ENCODE results near the gene INSIG1.

Gene INSIG1

GRCh38 chr7:155267023-155267422 is 30.7 kb upstream of the INSIG1 start:
- DNase-seq, result no peak

- no peak for DNase-seq
Observed at GRCh38 chr7:155267436-155267835, 30.2 kb upstream of the INSIG1 start.

DNA sequence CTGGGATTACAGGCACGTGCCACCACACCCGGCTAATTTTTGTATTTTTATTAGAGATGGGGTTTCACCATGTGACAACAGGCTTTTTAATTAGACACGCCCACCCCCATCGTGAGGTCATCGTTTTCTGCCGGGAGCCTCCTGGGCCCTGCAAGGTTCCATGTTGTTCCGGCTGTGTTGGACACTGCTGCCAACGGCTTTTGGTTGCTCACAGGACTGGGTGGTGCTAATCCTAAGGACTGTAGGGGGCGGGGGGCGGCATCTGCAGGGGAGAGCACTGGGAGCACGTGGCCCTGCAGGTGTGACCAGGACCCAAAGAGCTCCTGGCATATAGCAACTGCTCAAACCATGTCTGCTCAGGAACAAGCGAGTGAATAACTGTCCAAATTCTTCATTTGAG is 29.5 kb upstream of the INSIG1 start:
- DNase-seq, result no peak

DNA sequence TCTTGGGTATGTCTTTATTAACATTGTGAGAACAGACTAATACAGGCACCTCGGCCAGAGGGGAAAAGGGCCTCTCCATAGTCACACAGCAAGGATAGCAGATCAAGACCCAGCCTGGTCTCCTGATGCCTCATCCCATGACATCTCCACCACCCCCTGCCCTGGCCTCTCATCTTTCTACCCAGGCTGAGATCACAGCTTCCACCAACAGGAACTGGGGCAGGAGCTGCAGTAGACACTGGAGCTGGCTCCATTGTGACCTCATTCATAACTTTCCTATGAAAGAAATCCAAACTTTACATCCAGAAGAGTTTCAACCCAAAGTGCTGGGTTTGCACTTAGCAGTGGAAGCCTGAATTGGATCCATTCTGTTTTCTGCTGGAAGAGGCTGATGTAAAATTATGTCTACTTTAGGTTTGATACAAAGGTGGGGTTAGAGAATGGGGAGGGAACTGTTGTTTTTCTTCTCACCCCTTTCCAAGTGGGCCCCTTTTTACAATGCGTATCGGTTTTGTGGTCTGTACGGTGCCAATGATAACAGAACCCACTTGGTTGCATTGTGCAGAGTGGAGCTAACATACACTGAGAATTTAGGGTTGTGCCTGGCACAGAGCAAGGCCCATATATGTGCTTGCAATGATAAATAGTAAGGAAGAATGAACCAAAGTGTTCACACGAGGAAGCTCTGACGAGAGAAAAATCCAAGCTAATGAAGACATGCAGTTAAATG is 28.6 kb upstream of the INSIG1 start:
- no peak for DNase-seq

- DNase-seq, result no peak
Observed at GRCh38 chr7:155269766-155270585, 27.7 kb upstream of the INSIG1 start.

DNA sequence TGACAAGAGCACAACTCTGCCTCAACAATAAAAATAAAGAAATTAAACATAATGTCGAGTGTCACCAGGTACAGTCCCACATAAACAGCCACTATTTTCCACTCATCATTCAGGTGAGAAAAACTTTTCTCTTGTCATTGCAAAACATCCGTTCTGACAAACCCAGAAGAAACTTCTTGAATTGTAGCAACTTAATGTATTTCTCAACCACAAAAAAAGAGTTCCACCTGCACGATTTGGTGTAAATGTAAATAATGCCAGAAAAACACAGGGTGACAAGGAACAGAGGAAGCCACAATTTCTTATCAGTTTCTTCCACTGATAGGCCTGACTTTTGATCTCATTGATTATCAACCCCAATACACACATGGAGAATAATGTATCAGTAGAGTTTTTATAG is 26.8 kb upstream of the INSIG1 start:
- no peak for DNase-seq

GRCh38 chr7:155274633-155275355 is 22.9 kb upstream of the INSIG1 start:
- no peak for DNase-seq

DNA sequence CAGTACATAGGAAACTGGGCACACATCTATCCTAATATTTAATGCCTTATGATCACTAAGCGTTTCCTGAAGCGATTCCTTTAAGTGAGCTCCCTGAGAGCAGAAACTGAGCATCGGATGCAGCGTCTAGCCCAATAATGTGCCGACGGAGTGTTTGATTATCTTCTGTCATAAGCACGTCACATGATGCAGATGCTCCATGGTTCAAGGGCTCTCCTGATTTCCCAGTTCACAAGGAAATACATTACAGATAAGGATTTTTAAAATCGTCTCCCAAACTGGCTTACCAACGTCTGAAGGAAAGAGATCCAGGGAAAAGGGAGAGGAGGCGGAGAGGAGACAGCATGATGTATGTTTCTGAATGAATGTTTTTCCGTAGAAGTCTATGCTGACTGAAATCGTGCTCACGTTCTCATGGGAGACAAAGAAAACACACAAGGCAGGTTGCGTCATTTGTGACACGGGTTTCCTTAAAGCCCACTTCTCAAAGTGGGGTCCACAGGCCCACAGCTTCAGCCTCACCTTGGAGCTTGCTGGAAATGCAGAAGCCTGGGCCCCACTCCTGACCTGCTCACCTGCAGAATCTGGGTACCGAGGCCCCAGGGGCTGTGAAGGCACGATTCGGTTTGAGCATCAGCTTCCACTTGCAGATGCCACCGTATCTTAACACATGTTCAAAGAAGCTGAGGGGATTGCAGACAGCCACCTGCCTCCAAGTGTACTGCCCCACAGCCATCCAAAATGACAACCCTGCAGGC is 21.5 kb upstream of the INSIG1 start:
- DNase-seq, result no peak

GRCh38 chr7:155276800-155277375 is 20.8 kb upstream of the INSIG1 start:
- DNase-seq, result no peak

DNA sequence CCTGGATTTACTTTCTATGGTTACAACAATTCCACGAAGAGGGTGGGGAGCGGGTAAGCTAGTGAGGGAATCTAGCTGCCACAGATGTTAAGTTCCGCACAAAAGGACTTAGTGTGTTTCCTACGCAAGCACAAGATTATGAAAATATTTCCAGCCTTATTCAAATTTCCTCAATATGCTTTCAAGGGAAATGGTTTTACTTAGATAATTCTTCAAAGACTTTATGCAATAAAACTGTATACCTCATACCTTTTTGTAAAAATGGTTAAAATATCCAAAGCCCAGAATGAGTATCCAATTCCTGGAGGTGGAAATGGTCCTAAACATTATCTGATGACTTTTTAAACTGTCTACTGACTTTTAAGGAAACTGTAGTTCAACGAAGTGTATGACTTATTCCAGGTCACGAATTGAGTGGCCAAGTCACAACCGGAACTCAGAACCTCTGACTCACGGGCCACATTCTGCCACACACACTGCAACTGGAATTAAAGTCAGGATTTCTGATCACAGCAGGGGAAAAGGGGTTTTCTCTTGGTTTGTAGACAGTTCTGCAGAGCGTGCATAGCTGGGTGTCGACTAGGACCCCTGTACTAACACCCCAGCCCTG is 20.2 kb upstream of the INSIG1 start:
- no peak for DNase-seq

DNA sequence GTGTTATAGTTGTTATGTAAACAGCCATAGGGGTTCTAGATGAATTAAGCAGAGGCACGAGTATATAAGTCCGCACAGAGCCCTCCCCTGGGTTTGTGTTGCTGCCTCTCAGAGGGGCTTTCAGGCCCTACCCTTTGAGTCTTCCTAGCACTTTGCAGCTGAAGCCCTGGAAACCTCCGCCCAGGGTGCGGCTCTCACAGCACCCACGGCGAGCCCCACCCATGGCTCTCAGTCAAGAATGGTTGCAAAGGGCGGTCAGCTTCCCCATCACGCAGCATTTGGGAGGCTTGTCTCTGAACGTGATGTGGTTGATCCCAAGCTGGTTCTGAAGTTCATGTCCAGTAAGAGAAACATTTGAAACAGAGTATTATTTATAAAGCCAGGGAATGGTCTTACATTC is 18.8 kb upstream of the INSIG1 start:
- no peak for DNase-seq

DNA sequence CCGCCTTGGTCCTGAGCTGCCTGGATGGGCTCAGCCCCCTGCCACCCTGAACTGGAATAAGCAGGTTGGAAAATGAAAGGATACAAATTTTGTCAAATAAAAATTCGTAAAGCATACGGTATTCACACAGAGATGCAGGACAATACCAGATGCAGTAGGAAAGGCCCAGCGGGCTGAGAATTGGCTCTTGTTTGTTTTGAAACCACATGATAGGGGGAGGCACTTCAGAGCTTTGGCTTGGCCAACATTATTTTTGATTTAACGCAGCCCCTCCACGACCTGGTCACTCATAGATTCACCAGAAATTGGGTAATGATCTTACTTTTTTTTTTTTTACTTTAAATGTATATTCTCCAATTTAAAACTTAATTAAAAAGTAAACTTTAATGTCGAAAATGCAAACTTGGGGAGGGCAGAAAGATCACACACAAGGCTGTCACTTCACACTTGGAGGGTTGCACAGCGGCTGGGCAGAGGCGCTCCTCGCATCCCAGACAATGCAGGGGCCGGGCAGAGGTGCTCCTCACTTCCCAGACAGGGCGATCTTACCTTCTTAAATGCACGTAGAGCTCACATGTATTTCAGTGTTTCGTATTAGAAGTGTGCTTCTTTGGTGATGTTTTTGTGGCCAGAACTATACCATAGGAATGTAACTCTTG is 17.8 kb upstream of the INSIG1 start:
- no peak for DNase-seq

- no peak for DNase-seq
Observed at GRCh38 chr7:155280446-155281397, 17.0 kb upstream of the INSIG1 start.

- no peak for DNase-seq
Observed at GRCh38 chr7:155281398-155281969, 16.2 kb upstream of the INSIG1 start.

DNA sequence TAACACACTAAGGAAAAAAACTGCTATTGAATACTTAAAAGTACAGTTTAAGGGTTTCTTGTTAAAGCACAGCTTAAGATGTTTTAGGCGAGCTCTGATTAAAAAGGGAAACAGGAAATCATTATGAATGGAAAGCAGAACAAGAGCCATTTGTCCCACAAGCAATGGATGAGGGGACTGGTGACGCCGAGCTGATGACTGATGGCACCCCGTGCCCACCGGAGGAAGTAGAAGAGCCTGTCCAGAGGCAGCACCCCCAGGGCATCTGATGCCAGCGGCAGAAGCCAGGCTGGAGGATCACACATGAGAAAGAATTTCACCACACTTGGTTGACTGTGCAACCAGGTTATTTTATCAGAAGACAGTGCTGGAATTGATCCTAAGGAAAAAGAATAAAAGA is 15.0 kb upstream of the INSIG1 start:
- no peak for DNase-seq

DNA sequence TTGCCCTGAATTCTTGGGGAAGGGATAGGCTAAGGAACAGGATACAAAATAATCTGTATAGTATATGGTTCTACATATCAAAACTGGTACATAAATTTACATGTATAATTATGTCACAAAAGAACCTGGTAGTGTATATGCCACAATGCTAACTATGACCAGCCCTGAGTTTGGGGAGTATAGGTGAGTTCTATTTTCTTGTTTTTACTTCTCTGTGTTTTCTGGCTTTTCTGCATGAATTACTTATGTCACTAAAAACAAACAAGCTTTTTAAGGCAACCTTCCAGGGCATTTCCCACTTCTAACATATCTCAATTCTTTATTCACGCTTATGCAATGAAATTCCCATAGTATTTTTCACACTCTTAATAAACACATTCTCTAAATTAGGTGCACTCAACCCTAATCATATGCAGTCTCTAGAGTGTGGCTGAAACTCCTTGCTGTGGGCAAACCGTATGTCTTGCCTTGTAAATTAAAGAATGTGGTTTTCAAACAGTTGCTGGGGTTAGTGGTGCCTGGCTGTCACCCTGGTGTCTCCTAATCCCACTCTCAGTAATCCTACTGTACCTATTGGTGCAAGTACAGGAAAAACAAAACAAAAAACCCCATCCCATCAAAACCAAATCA is 14.0 kb upstream of the INSIG1 start:
- DNase-seq, result no peak

DNA sequence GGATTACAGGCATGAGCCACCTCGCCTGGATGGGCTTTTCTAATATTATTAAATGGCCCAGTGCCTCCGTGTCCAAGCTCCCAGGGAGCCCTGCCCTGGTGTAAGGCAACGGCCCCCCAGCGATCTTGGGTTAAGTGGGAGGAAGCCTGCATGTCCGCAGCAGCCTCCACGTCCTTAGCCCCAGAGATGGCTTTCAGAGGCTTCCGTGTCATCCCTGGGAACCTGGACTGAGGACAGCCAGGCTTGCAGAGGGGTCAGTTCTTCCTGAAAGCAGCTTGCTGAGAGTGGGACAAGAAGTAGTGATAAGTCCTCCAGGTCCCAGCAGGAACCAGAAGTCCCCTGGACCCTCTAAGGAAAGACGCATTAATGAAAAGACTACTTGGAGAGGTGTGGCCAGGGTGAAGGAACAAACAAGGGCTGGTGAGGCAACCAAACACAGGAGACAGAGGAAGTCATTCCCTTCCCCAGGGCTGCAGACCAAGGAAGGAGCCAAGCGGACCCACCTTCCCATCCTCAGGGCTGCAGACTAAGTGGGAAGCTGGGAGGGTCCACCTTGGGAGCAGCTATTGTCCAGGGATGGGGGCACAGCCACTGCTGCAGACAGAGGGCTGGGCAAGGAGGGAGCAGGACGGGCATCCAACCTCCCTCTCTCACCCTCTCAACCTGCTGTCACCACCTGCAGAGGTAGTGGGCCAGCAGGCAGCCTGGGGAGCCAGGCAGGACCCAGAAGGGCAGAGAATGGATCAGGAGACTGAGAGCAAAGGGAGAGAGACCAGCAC is 13.0 kb upstream of the INSIG1 start:
- no peak for DNase-seq

DNA sequence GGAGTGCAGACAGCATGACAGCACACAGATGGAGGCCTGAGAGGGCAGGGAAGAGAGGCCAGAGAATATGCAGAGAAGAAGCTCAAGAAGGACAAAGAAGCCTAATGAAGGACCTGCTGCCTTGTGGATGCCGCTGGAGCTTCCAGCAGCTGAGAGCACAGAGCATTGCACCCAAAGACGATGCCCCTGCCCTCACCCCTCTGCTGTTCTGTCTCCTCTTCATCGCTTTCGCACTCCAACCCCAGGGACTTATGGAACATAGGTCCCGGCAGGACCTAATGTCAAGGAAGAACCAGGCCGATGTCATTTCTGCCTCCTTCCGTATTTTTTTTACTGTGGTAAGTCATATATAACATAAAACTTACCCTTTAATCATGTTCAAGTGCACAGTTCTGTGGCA is 12.3 kb upstream of the INSIG1 start:
- DNase-seq, result no peak

GRCh38 chr7:155285833-155286232 is 11.8 kb upstream of the INSIG1 start:
- no peak for DNase-seq

Measured in right forelimb (tissue), 1 donor.